H54 (cell line): ENCODE data around the gene FES.

Experiments
- DNase-seq: peaks from one replicate; pipeline ENCODE4 v3.0.0; 2011; ENCODE audit warnings: low spot score, mixed read lengths; ENCODE audit not compliant: insufficient read length
- FAIRE-seq: peaks from 3 replicates; lab custom pipeline; 2011; peaks lifted over from hg19 to GRCh38; lab: Jason Lieb, UNC
- POLR2A ChIP-seq: IDR thresholded peaks from 2 replicates; pipeline ENCODE4 v1.6.1; 2011; ENCODE audit warnings: low read depth, mild to moderate bottlenecking, low read length

The FES gene

GRCh38 chr15:90851940-90852339 lies 32.4 kb upstream of the FES start:
- no peak for FAIRE-seq
- DNase-seq = no peak
- TF ChIP-seq POLR2A = no peak

GRCh38 chr15:90855139-90855538 lies 29.2 kb upstream of the FES start:
- FAIRE-seq (no peak), DNase-seq (no peak)
- TF ChIP-seq POLR2A = no peak

GRCh38 chr15:90857337-90857736 lies 27.0 kb upstream of the FES start:
- FAIRE-seq = no peak
- DNase-seq = no peak
- TF ChIP-seq POLR2A = no peak

GRCh38 chr15:90857883-90858443 lies 26.3 kb upstream of the FES start:
- no peak for FAIRE-seq
- DNase-seq = no peak
- TF ChIP-seq POLR2A = no peak

DNA sequence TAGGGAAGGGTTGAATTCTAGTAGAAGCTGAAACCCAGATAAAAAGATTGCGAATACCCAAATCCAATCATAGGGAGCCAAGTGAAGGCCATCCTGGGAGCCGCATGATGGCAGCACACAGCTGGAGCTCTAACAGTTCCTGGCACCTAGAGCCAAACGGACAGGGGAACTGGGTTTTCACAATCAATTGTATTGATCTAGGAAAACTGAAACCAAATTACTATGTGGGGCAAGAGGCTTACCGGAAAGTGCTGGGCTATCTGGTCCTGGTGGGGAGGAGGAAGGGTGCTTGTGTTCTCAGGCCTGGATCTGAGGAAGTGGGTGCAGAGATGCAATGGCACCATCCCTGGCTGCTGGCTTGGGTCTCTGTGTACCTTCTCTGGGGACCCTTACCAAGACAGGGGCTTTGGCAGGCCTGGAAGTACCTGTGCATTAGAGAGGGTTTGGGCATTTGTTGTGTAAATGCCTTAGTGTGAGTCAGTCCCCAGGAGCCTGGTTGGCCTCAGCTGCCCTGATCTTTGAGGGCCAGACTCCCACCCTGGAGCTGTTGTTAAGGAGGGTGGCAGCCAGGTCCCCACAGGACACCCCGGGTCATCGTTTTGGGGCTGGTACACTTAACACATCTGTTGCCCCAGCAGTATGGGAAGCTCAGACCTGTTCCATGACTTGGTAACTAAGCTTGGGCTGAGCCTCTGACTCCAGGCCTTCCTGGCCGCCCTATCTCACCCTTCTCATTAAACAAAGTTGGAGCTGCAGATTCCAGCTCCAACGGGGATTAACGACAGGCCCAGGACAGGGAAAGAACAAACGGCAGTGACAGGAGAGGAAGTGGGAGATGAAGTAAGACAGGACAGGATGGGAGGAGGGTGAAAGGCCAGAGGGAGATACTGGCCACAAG lies 24.8 kb upstream of the FES start:
- no peak for FAIRE-seq
- no peak for DNase-seq
- no peak for TF ChIP-seq POLR2A

DNA sequence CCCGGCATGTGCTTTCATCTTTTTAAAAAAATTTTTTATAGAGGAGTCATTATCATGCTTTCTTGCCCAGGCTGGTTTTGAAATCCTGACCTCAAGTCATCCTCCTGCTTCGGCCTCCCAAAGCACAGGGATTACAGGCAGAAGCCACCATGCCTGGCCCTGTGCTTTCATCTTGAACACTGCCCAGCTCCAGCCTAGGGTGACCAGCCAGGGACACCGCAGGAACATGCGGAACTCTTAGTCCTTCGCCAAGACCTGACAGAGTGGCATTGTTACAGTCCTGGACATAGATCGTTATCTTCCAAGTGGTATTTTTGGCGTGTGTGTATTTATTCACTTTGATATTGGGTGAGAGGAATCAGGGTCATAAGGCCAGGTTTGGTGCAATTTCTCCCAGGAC lies 23.9 kb upstream of the FES start:
- FAIRE-seq = no peak

DNA sequence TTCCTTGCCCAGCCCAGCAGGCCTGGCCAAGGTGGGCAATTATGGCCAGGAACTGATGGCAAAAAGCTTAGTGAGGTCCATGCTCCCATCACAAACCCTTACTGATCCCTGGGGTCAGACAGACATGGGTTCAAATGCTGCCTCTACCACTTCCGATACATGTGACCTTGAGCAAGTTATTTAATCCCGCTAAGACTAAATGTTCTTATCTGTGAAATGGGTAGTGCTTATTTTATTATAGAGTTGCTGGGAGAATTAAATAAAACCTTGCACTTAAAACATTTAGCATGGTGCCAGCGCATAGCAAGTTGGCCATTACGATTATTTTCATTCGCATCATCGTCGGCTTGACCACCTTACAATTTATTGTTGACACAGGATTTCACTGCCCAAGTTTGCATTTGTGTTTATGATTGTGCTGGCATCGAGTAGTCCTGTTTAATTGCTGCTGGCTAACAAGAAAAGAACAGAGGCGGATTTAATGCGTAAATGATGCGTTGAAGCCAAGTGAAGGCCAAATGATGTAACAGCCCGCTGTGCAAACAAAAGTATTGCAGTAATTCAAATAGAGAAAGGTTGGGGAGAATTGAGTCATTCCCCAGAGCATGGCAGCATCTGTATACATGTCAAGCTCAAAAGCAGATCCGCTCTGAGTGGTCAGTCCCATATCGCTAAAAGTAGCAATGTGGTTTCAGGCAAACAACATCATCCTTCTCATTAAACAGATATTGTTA lies 23.2 kb upstream of the FES start:
- FAIRE-seq (no peak), DNase-seq (no peak)

More for the DNA sequence above, 23.9 kb upstream of the FES start:
- no peak for TF ChIP-seq POLR2A
- no peak for DNase-seq

DNA sequence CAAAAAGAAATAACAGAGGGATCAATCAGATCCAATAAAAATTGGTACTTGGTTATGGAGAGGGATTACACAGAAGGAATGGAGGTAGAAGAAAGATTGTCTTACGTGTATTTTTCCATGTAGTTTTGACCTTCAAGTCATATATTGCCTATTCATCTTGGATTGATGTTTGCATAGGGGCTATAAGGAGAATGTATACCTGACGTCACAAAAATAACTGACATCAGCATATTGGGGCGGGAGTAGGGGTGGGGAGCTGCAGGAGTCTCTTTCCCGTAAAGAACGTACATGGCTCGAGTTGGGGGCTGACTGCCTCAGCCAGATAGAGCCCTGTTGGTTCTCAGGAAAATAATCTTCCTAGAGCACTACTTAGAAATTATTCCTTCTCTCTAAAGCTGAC lies 21.8 kb upstream of the FES start:
- DNase-seq (no peak), FAIRE-seq (no peak)
- TF ChIP-seq POLR2A = no peak

More for the DNA sequence above, 23.2 kb upstream of the FES start:
- no peak for TF ChIP-seq POLR2A

- no peak for FAIRE-seq
- no peak for DNase-seq
- no peak for TF ChIP-seq POLR2A
Measured at GRCh38 chr15:90862964-90863778, 21.1 kb upstream of the FES start.

DNA sequence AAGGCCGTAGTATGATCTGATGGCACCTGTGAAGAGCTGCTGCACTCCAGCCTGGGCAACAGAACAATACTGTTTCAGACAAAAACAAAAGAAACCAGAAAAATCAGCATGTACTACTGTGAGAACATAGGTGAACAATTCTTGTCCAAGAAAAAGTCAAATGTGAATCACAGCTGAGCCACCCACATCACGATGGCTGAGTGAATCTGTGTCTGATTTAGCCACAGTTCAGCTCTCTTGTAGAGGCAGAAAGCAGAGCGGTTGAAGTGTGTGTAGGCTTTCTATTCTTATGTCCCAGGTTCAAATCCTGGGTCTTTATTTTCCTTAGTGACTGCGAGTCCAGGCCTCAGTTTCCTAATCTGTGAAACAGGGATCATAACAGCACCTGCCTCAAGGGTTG lies 20.3 kb upstream of the FES start:
- FAIRE-seq (no peak), DNase-seq (no peak)
- no peak for TF ChIP-seq POLR2A

DNA sequence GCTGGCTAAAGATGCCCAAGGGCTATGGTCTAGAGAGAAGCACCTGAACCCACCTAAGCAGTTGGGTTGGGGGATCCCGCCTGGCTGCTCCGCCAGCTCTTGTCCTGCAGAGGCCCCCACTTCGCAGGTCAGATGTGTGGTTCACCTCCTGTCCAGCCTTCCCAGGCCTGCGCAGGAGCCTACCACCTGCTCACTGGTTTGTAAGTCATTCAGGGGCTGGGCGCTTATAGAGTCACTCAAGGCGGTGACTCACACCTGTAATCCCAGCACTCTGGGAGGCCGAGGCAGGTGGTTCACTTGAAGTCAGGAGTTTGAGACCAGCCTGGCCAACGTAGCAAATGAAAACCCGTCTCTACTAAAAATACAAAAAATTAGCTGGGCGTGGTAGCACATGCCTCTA lies 19.8 kb upstream of the FES start:
- TF ChIP-seq POLR2A = no peak
- no peak for DNase-seq
- FAIRE-seq = no peak

DNA sequence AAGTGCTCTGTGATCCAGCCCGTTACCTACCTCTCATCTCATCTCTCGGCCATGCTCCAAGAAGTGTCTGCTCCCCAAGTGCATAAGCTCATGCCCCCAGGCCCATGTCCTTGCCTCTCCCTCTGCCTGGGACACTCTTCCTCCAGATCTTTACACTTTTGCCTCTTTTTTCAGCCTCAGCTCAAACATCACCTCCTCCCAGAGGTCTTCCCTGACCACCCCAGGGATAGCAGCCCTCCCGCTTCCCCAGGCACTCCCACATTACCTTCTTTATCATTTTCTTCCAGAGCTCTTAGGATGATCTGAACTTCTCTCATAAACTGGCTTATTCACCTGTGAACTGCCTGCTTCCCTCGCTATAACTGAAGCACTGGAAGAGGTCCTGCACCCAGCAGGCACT lies 18.6 kb upstream of the FES start:
- no peak for FAIRE-seq
- TF ChIP-seq POLR2A = no peak
- no peak for DNase-seq

- no peak for TF ChIP-seq POLR2A
- FAIRE-seq (no peak), DNase-seq (no peak)
Measured at GRCh38 chr15:90866161-90866715, 18.1 kb upstream of the FES start.

- FAIRE-seq (no peak), DNase-seq (no peak)
- no peak for TF ChIP-seq POLR2A
Measured at GRCh38 chr15:90866800-90867199, 17.5 kb upstream of the FES start.
